Uterus (tissue), 4 donors: ENCODE data around the gene HIPK1. TPM values are rescaled to one million over a fixed set of nuclear protein-coding genes. Genes with fewer than 3 reads are reported as not detected.

ENCODE experiments used
- DNase-seq, 2 donors: peaks; one replicate each; pipeline ENCODE4 v3.0.0-alpha.2; 2019 to 2020
- H3K27ac ChIP-seq, 2 donors: fragments of 200-600 bp; sonication (generic); 1 replicate in 1 of 2; 2 replicates in 1 of 2; pipeline ENCODE4 v1.5.1; 2016 to 2018
- H3K27me3 ChIP-seq, 2 donors: fragments of 200-600 bp; sonication (generic); one replicate each; pipeline ENCODE4 v1.5.1; 2018 to 2019; ENCODE audit warnings: control low read depth in 1 of 2
- H3K36me3 ChIP-seq, 2 donors: fragments of 200-600 bp; sonication (generic); one replicate each; pipeline ENCODE4 v1.5.1; 2019; ENCODE audit warnings: control low read depth in 1 of 2
- H3K4me1 ChIP-seq, 2 donors: fragments of 200-600 bp; sonication (generic); one replicate each; pipeline ENCODE4 v1.5.1; 2018 to 2019; ENCODE audit warnings: control low read depth in 1 of 2
- H3K4me3 ChIP-seq, 2 donors: fragments of 200-600 bp; sonication (generic); 1 replicate in 1 of 2; 2 replicates in 1 of 2; pipeline ENCODE4 v1.5.1; 2018 to 2019; ENCODE audit warnings: mild to moderate bottlenecking in 1 of 2
- H3K9me3 ChIP-seq, 2 donors: fragments of 200-600 bp; sonication (generic); one replicate each; pipeline ENCODE4 v1.5.1; 2019; ENCODE audit warnings: control low read depth in 1 of 2
- CTCF ChIP-seq, 4 experiments: fragments of 200-600 bp in 2 of 4; fragments of 450-650 bp in 2 of 4; sonication (generic) in 2 of 4; IDR thresholded peaks; one replicate each; pipeline ENCODE4 v1.5.1; 2016 to 2019; ENCODE audit warnings: antibody characterized with exemption in 4 of 4, mild to moderate bottlenecking in 2 of 4, moderate library complexity in 1 of 4
- POLR2A ChIP-seq, 2 donors: fragments of 450-650 bp; IDR thresholded peaks; one replicate each; pipeline ENCODE4 v1.6.1; 2016; ENCODE audit warnings: antibody characterized with exemption in 2 of 2, mild to moderate bottlenecking in 1 of 2, moderate library complexity in 1 of 2
- intact Hi-C: fragments of 100-400 bp; cut with DNase I; formaldehyde crosslinking; loops from one replicate; pipeline ENCODE4 v1.15.1; 2023; ENCODE audit warnings: low total_unique reads
- total RNA-seq, 4 donors: library from RNA; depleted of rRNA in 3 of 4; stranded (reverse); fragments of >200 nt in 3 of 4; gene quantifications; one replicate each; pipeline versions ENCODE4 v1.1.0 to v1.2.4, GENCODE V29; 2014 to 2023
- donor health status: DM: yes; HTN: yes; CAD: no.

The HIPK1 gene
- total RNA-seq, 4 donors from 2014 or later: 21.5 to 92.7 (median 39.7) TPM

DNA sequence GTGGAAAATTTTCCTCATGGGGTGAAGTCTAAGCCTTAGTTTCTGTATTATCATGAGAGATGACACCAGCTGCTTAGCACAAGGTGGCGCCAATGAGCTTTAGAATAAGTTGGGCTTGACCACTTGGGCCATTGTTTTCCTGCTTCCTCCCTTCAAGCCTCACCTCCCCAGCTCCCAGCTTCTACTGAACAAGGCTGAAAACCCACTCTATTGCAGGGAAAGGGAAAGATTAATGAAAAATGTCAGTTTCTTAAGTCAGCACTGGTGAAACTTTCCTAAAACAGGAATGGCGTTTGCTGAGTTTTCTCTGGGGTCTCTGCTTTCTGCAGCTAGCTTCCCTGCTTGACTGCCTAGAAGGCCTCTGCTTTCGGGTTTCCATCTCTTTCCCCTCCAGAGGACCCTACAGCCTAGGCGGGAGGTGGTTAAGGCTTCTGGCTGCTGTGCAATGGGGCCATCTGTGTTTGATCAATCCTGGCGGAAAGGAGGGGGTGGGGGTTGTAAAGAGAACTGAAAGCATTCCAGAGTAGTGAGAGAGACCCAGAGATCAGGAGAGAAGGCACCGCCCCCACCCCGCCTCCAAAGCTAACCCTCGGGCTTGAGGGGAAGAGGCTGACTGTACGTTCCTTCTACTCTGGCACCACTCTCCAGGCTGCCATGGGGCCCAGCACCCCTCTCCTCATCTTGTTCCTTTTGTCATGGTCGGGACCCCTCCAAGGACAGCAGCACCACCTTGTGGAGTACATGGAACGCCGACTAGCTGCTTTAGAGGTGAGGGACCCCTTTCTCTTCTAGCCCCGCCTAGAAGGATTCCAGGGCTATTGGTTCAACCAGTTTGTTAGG, 50.0 kb downstream of the HIPK1 start, which contains the start of gene OLFML3:
Gene OLFML3 (plus strand): TSS at position 612 of the 840 bp plus-strand sequence. CDS start 43 bp downstream, at position 655.
- DNase-seq: peak; percentile 91 to 95
- H3K4me1 ChIP-seq: peaks cover 0 to 28% of the 10 kb centered on the region in 2 donors
- peak within 1 kb of the TSS; percentile 33 to 44 for H3K4me3 ChIP-seq
- H3K27ac ChIP-seq: peak within 1 kb of the TSS; percentile 92
- no peaks in the 10 kb centered on the region for H3K36me3 ChIP-seq
- H3K9me3 ChIP-seq: no peaks in the 10 kb centered on the region
- intact Hi-C loops: loop anchor here (5.0 kb wide), 1 partner anchor 303 kb away; no protein-coding TSS in a partner anchor
- H3K27me3 ChIP-seq: no peaks in the 10 kb centered on the region
- peak in 1 of 2 donors; percentile 79 for TF ChIP-seq POLR2A (IDR thresholded peaks at IDR 0.05)
- peak; percentile 57 to 76 (median 72) for TF ChIP-seq CTCF (IDR thresholded peaks at IDR 0.05)

- H3K4me3 ChIP-seq: peak overlapping the region; percentile 33 to 44
- no peaks in the 10 kb centered on the region for H3K36me3 ChIP-seq
- peaks cover 8 to 28% of the 10 kb centered on the region in 2 donors for H3K4me1 ChIP-seq
- no peaks in the 10 kb centered on the region for H3K9me3 ChIP-seq
- no peaks in the 10 kb centered on the region for H3K27me3 ChIP-seq
- TF ChIP-seq POLR2A (IDR thresholded peaks at IDR 0.05) (no peak), CTCF (IDR thresholded peaks at IDR 0.05) (no peak)
- H3K27ac ChIP-seq: peak overlapping the region; percentile 92
- peak; percentile 82 to 84 for DNase-seq
- intact Hi-C loops: no loop called here
Measured at GRCh38 chr1:113980110-113980509, 51.0 kb downstream of the HIPK1 start.

DNA sequence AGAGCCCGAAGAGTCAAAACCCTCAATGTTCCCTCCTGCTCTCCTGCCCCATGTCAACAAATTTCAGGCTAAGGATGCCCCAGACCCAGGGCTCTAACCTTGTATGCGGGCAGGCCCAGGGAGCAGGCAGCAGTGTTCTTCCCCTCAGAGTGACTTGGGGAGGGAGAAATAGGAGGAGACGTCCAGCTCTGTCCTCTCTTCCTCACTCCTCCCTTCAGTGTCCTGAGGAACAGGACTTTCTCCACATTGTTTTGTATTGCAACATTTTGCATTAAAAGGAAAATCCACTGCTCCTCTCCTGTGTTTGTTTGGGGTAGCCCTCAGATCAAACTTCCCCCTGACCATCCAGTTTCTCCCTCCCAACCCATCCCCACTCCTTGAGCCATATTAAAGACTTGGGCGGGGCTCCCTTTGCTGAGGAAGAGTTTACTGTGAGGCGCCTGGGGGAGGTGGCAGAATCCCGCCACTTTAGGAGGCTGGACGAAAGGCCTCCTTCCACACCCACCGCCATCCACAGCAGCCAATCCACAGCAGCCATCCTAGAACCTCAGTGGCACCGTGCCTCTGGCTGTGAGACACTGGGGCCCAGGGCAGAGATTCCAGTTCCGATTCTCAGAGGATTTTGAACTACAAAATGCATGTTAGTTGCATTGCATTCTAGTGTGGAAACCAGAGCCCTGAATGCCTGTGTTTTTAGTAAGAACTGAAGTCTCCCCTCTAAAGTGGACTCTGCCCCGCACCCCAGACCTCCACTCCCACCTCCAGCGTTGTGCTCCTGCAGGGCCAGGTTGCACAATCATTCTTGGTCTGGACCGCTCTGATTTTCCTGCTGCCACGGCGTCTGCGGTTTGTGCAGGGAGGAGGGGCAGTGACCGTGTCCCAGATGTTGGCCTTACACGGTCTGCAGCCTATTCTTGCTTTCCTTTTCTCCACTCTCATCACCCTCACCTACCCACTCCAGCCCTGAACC, 53.1 kb downstream of the HIPK1 start:
- Histone ChIP-seq H3K4me1 (peaks cover 8 to 18% of the 10 kb centered on the region in 2 donors), H3K27me3 (no peaks in the 10 kb centered on the region), H3K9me3 (no peaks in the 10 kb centered on the region), H3K27ac (peak overlapping the region; percentile 92), H3K4me3 (peak overlapping the region; percentile 18 to 32), H3K36me3 (no peaks in the 10 kb centered on the region)
- intact Hi-C loops: no loop called here
- peak; percentile 83 to 85 for DNase-seq
- TF ChIP-seq POLR2A (IDR thresholded peaks at IDR 0.05) (peak in 1 of 2 donors; percentile 21), CTCF (IDR thresholded peaks at IDR 0.05) (no peak)

DNA sequence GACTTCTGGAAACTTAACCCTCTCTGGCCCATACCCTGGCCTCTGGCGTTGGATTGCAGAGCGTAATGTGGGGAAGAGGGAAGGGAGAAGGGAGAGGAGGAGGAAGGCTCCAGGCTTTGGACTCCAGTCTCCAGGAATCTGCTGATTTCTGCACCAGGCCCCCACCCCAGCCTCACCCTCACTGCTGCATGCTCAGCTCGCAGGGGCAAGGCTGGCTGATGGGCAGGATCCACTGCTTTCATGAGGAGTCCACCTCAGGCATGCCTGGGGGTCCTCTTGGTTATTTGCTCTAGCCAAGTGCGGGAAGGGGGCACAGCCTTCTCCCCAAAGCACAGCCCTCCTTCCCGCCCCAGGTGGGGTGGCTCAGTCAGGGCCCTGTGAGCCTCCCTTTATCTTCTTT, 53.8 kb downstream of the HIPK1 start:
- Histone ChIP-seq H3K36me3 (no peaks in the 10 kb centered on the region), H3K27ac (peak overlapping the region; percentile 92), H3K4me1 (peaks cover 8 to 18% of the 10 kb centered on the region in 2 donors), H3K4me3 (peak overlapping the region; percentile 18 to 32), H3K27me3 (no peaks in the 10 kb centered on the region), H3K9me3 (no peaks in the 10 kb centered on the region)
- no peak for DNase-seq
- intact Hi-C loops: no loop called here
- TF ChIP-seq POLR2A (IDR thresholded peaks at IDR 0.05) (no peak), CTCF (IDR thresholded peaks at IDR 0.05) (no peak)
